ENCODE data around the gene IGFBP3.

DNA sequence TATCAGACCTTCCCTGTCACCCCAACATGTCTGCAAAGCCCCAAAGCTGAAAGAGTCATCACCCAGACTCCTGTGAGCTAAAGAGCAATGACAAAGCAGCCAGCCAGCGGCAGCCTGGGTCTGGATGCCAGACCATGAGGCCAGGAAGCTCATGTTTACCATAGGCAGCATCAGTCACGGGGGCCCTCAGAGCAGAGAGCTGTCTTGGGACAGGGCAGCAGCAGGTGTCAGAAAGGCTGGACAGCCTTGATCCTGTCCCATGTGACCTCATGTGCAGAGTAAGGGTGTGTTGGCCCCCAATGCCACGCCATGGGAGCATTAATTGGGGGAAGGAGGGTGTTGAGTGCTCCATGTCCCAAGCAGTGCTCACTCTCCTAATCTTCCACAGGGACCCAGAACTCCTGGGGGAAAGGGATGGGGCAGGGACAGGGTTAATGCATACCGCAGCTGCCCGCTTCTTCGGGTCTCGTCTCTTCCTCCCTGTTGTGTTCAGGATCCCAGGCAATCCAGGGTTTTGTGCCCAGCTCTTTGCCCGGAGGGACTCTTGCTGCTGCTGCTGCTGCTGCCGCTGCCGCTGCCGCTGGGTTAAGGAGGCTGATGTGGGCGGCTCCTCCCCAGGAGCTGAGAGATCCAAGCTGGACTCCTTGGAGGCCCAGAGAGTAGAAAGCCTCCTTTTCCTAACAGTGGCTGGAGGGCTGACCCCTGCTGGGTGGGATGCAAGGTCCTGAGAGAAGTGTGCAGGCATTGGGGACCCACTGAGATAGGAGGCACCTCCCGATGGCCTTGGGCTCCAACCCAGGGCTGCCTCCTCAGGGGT is 55.3 kb downstream of the IGFBP3 start:
- no peak for TF ChIP-seq TAF1 (conservative IDR thresholded peaks at IDR 0.05)
- TF ChIP-seq, protein P1, sequence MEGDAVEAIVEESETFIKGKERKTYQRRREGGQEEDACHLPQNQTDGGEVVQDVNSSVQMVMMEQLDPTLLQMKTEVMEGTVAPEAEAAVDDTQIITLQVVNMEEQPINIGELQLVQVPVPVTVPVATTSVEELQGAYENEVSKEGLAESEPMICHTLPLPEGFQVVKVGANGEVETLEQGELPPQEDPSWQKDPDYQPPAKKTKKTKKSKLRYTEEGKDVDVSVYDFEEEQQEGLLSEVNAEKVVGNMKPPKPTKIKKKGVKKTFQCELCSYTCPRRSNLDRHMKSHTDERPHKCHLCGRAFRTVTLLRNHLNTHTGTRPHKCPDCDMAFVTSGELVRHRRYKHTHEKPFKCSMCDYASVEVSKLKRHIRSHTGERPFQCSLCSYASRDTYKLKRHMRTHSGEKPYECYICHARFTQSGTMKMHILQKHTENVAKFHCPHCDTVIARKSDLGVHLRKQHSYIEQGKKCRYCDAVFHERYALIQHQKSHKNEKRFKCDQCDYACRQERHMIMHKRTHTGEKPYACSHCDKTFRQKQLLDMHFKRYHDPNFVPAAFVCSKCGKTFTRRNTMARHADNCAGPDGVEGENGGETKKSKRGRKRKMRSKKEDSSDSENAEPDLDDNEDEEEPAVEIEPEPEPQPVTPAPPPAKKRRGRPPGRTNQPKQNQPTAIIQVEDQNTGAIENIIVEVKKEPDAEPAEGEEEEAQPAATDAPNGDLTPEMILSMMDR (IDR thresholded peaks at IDR 0.05; ENCODE audit: low read depth, low read length, missing input control), result no peak

Data from liver (tissue), 3 donors.